ENCODE data around the gene ALPL. TPM values are rescaled to one million over a fixed set of nuclear protein-coding genes. Genes with fewer than 3 reads are reported as not detected.

Gene ALPL
- total RNA-seq, 1 experiment from 2014 or later = 4.8 TPM

- peak overlapping the region; percentile 64 for H3K27ac ChIP-seq (ENCODE audit: low read depth, low read length, poor library complexity, severe bottlenecking)
- H3K4me3 ChIP-seq (ENCODE audit: low read depth, low read length, poor library complexity, severe bottlenecking) = peak overlapping the region; percentile 44
- no TSS peak for BruUV-seq (replicated peaks)
- DNase-seq (ENCODE audit: low spot score) = peak; percentile 52
- H3K36me3 ChIP-seq (ENCODE audit: insufficient read depth, low read length, poor library complexity, severe bottlenecking) = peaks cover 6% of the 10 kb centered on the region
- no peaks in the 10 kb centered on the region for H3K27me3 ChIP-seq (replicated peaks; ENCODE audit: insufficient read depth, low read depth, low read length, poor library complexity)
- H3K9me3 ChIP-seq (ENCODE audit: low read depth, low read length, poor library complexity, severe bottlenecking) = no peaks in the 10 kb centered on the region
- intact Hi-C loops (cut with micrococcal nuclease; ENCODE audit: unreplicated experiment) = no loop called here
- CTCF ChIA-PET = no interaction called here
- TF ChIP-seq, protein P1, sequence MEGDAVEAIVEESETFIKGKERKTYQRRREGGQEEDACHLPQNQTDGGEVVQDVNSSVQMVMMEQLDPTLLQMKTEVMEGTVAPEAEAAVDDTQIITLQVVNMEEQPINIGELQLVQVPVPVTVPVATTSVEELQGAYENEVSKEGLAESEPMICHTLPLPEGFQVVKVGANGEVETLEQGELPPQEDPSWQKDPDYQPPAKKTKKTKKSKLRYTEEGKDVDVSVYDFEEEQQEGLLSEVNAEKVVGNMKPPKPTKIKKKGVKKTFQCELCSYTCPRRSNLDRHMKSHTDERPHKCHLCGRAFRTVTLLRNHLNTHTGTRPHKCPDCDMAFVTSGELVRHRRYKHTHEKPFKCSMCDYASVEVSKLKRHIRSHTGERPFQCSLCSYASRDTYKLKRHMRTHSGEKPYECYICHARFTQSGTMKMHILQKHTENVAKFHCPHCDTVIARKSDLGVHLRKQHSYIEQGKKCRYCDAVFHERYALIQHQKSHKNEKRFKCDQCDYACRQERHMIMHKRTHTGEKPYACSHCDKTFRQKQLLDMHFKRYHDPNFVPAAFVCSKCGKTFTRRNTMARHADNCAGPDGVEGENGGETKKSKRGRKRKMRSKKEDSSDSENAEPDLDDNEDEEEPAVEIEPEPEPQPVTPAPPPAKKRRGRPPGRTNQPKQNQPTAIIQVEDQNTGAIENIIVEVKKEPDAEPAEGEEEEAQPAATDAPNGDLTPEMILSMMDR (conservative IDR thresholded peaks at IDR 0.05; ENCODE audit: low read depth, low read length) = no peak
- TF ChIP-seq EZH2 (IDR thresholded peaks at IDR 0.05; ENCODE audit: borderline replicate concordance, low read depth, low read length, poor library complexity, severe bottlenecking) = no peak
- POLR2A ChIA-PET (ENCODE audit: low non-redundant PET) = no interaction called here
- peaks cover 59% of the 10 kb centered on the region for H3K4me1 ChIP-seq (ENCODE audit: insufficient read depth, low read length, poor library complexity, severe bottlenecking)
Measured at GRCh38 chr1:21622466-21623315, 113.5 kb downstream of the ALPL start.

DNA sequence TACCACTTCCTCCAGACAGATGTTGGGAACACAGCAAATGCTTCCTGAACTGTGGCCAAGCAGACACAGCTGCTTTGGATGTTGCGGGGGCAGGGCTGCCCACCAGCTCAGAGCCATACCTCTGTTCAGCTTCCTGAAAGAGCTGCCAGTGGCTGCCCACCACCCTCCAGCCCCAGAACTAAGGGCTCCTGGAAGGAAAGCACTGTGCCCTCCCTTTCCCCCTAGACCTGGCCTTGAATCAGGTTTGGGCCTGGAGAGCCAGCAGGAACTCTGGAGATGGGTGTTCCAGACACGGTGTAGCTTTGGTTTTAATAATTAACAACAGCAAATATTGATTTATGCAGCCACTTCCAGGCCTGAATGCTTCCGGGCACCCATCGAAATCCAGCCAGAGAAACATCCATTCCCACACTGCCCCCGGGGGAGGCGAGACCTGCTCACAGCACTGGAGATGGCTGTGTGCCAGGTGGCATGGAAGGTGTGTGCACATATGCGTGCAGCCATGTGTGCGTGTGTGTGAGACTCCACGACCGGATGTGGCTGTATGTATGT, 114.3 kb downstream of the ALPL start:
- no peaks in the 10 kb centered on the region for H3K27me3 ChIP-seq (replicated peaks; ENCODE audit: insufficient read depth, low read depth, low read length, poor library complexity)
- no peak for DNase-seq (ENCODE audit: low spot score)
- BruUV-seq (replicated peaks) = no TSS peak

DNA sequence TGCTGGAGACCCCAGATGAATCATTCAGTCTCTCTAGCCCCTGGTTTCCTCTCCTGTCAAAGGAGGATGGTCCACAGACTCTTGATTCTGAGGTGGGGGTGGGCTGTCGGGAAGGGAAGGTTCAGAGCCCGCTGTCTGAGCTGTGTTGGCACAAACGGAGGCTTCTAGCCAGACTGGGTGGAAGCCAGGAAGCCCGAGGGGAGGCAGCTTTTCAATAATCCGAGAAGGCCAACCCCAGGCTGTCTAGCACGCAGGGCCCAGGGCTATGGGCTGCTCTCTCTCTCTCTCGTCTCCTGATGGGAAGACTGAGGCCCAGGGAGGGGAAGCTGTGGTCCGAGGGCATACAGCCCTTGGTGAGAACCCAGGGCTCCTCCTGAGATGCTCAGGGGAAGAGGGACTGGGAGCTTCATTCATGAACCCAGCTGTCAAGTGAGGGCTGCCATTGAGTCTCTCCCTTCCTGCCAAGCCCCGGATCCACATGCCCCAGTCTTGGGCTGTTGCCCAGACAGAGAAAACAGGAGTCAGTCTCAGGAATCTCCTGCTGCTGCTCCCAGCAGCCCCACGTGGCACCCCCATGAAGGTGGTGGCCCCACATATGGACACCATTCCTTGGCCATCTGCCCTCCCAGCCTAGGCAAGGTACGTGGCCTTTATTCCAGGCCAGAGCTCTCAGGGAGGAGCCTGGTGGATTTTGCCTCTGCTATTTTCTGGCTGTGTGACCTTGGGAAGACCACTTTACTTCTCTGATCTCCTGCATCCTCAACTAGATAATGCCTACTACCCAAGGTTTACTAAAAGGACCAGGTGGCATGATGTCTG, 115.6 kb downstream of the ALPL start:
- Histone ChIP-seq H3K9me3 (ENCODE audit: low read depth, low read length, poor library complexity, severe bottlenecking) (no peaks in the 10 kb centered on the region), H3K36me3 (ENCODE audit: insufficient read depth, low read length, poor library complexity, severe bottlenecking) (peaks cover 6% of the 10 kb centered on the region), H3K4me1 (ENCODE audit: insufficient read depth, low read length, poor library complexity, severe bottlenecking) (peaks cover 48% of the 10 kb centered on the region), H3K27me3 (replicated peaks; ENCODE audit: insufficient read depth, low read depth, low read length, poor library complexity) (no peaks in the 10 kb centered on the region), H3K27ac (ENCODE audit: low read depth, low read length, poor library complexity, severe bottlenecking) (peak overlapping the region; percentile 64), H3K4me3 (ENCODE audit: low read depth, low read length, poor library complexity, severe bottlenecking) (no peak overlapping the region)
- ChIA-PET CTCF (no interaction called here), POLR2A (ENCODE audit: low non-redundant PET) (no interaction called here)
- intact Hi-C loops (cut with micrococcal nuclease; ENCODE audit: unreplicated experiment) = no loop called here
- DNase-seq (ENCODE audit: low spot score) = peak; percentile 71
- BruUV-seq (replicated peaks) = no TSS peak
- TF ChIP-seq, protein P1 (conservative IDR thresholded peaks at IDR 0.05; ENCODE audit: low read depth, low read length) = no peak
- no peak for TF ChIP-seq EZH2 (IDR thresholded peaks at IDR 0.05; ENCODE audit: borderline replicate concordance, low read depth, low read length, poor library complexity, severe bottlenecking)

More for the DNA sequence above, 114.3 kb downstream of the ALPL start:
- intact Hi-C loops (cut with micrococcal nuclease; ENCODE audit: unreplicated experiment) = no loop called here
- Histone ChIP-seq H3K36me3 (ENCODE audit: insufficient read depth, low read length, poor library complexity, severe bottlenecking) (peaks cover 6% of the 10 kb centered on the region), H3K27ac (ENCODE audit: low read depth, low read length, poor library complexity, severe bottlenecking) (peak overlapping the region; percentile 64), H3K4me3 (ENCODE audit: low read depth, low read length, poor library complexity, severe bottlenecking) (no peak overlapping the region), H3K4me1 (ENCODE audit: insufficient read depth, low read length, poor library complexity, severe bottlenecking) (peaks cover 59% of the 10 kb centered on the region), H3K9me3 (ENCODE audit: low read depth, low read length, poor library complexity, severe bottlenecking) (no peaks in the 10 kb centered on the region)
- no peak for TF ChIP-seq EZH2 (IDR thresholded peaks at IDR 0.05; ENCODE audit: borderline replicate concordance, low read depth, low read length, poor library complexity, severe bottlenecking)
- TF ChIP-seq, protein P1 (conservative IDR thresholded peaks at IDR 0.05; ENCODE audit: low read depth, low read length) = no peak
- ChIA-PET POLR2A (ENCODE audit: low non-redundant PET) (no interaction called here), CTCF (no interaction called here)
